K562 (cell line): ENCODE results near the gene ABCA7. TPM values are rescaled to one million over a fixed set of nuclear protein-coding genes. Genes with fewer than 3 reads are reported as not detected.

Experiments
- CBX3 ChIP-seq, 2 experiments: IDR thresholded peaks; 1 replicate in 1 of 2; 2 replicates in 1 of 2; pipeline ENCODE4 v1.6.1; 2012; ENCODE audit warnings: inconsistent platforms in 2 of 2, low read length in 2 of 2, borderline replicate concordance in 1 of 2, control low read depth in 1 of 2
- CEBPG ChIP-seq, 3 experiments: fragments of 200-800 bp in 1 of 3; sonication (Bioruptor generic) in 1 of 3; sonication (generic) in 1 of 3; formaldehyde crosslinking in 1 of 3; IDR thresholded peaks in 2 of 3; conservative IDR thresholded peaks in 1 of 3; 2 replicates each; pipeline versions ENCODE4 v1.6.1 to v1.8.0; 2016 to 2022; ENCODE audit warnings: missing compliant biosample characterization in 2 of 3, missing genetic modification characterization in 2 of 3, mild to moderate bottlenecking in 1 of 3, missing genetic modification reagents in 1 of 3
- CXXC5 ChIP-seq: fragments of 250-450 bp; sonication (Bioruptor Pico); IDR thresholded peaks from 2 replicates; pipeline ENCODE4 v1.8.0; 2022; ENCODE audit warnings: inconsistent platforms, mild to moderate bottlenecking, moderate library complexity
- HDAC2 ChIP-seq: fragments of 450-650 bp; IDR thresholded peaks from 2 replicates; pipeline ENCODE4 v1.6.1; 2016; ENCODE audit warnings: mild to moderate bottlenecking
- HDGF ChIP-seq: fragments of 450-650 bp; IDR thresholded peaks from 2 replicates; pipeline ENCODE4 v1.6.1; 2016
- KDM2B ChIP-seq: fragments of 250-450 bp; sonication (Bioruptor Pico); IDR thresholded peaks from 2 replicates; pipeline ENCODE4 v1.8.0; 2021; ENCODE audit warnings: mild to moderate bottlenecking, moderate library complexity
- KLF1 ChIP-seq: fragments of 450-650 bp; IDR thresholded peaks from 2 replicates; pipeline ENCODE4 v1.6.1; 2016; ENCODE audit warnings: missing genetic modification characterization, missing compliant biosample characterization
- PHB2 ChIP-seq: fragments of 450-650 bp; IDR thresholded peaks from 2 replicates; pipeline ENCODE4 v1.6.1; 2017; ENCODE audit warnings: low read depth
- PHTF2 ChIP-seq: fragments of 250-450 bp; sonication (Bioruptor Pico); IDR thresholded peaks from 2 replicates; pipeline ENCODE4 v1.5.0; 2021; ENCODE audit warnings: mild to moderate bottlenecking
- PTRF ChIP-seq: fragments of 450-650 bp; IDR thresholded peaks from 2 replicates; pipeline ENCODE4 v1.6.1; 2016; ENCODE audit warnings: mild to moderate bottlenecking, missing genetic modification characterization, missing compliant biosample characterization
- RAD51 ChIP-seq: fragments of 450-650 bp; IDR thresholded peaks from 2 replicates; pipeline ENCODE4 v1.7.1; 2016; ENCODE audit warnings: low read depth, mild to moderate bottlenecking, borderline replicate concordance
- RBM25 ChIP-seq: fragments of 200-400 bp; formaldehyde crosslinking; IDR thresholded peaks from 2 replicates; pipeline ENCODE4 v1.6.1; 2018; ENCODE audit warnings: low read length, low read depth, moderate library complexity; ENCODE audit not compliant: severe bottlenecking
- SMARCA5 ChIP-seq: fragments of 450-650 bp; IDR thresholded peaks from 2 replicates; pipeline ENCODE4 v1.6.1; 2016
- SUPT5H ChIP-seq: fragments of 450-650 bp; IDR thresholded peaks from 2 replicates; pipeline ENCODE4 v1.6.1; 2016
- TAF15 ChIP-seq: fragments of 200-400 bp; formaldehyde crosslinking; IDR thresholded peaks from 2 replicates; pipeline ENCODE4 v1.6.1; 2017; ENCODE audit warnings: mild to moderate bottlenecking, low read depth, low read length, moderate library complexity
- TRIM25 ChIP-seq: fragments of 450-650 bp; IDR thresholded peaks from 2 replicates; pipeline ENCODE4 v1.7.0; 2016; ENCODE audit warnings: borderline replicate concordance
- USF1 ChIP-seq: sonication (generic); formaldehyde crosslinking; IDR thresholded peaks from 2 replicates; pipeline ENCODE4 v1.9.0; 2022; ENCODE audit warnings: mild to moderate bottlenecking, missing genetic modification reagents
- ZFP30 ChIP-seq: fragments of 250-450 bp; sonication (Bioruptor Pico); IDR thresholded peaks from 2 replicates; pipeline ENCODE4 v1.8.0; 2022; ENCODE audit warnings: moderate library complexity, mild to moderate bottlenecking, inconsistent platforms, borderline replicate concordance
- polyA plus RNA-seq, 8 experiments: library from polyadenylated mRNA; depleted of rRNA in 4 of 8; stranded (reverse) in 5 of 8; unstranded in 3 of 8; fragments of >200 nt; fragmentation: Nextera tagmentation in 2 of 8; fragmentation: Illumina TruSeq in 1 of 8; extraction: Ambion mirVana in 2 of 8; extraction: Trizol in 1 of 8; gene quantifications; 2 replicates each; pipeline versions ENCODE4 v1.2.1 to v1.2.3, GENCODE V29; 2011 to 2014; ENCODE audit warnings: inconsistent platforms in 1 of 8, missing spikeins in 1 of 8
- total RNA-seq, 7 experiments: library from RNA; depleted of rRNA in 6 of 7; stranded (reverse); fragments of >200 nt in 6 of 7; fragmentation: Illumina TruSeq in 2 of 7; extraction: Trizol in 2 of 7; gene quantifications; 2 replicates each; pipeline versions ENCODE4 v1.2.1 to v1.2.3, GENCODE V29; 2011 to 2021; ENCODE audit warnings: low replicate concordance in 1 of 7
- TF ChIP-seq, protein P1 (sequence below): fragments of 450-650 bp; IDR thresholded peaks from 2 replicates; pipeline ENCODE4 v1.6.1; 2016; ENCODE audit warnings: antibody characterized with exemption
- TF ChIP-seq, protein P2 (sequence below), 2 experiments: fragments of 450-650 bp; IDR thresholded peaks; 2 replicates each; pipeline ENCODE4 v1.6.1; 2018; ENCODE audit warnings: mild to moderate bottlenecking in 2 of 2, low read depth in 1 of 2; ENCODE audit not compliant: partially characterized antibody in 2 of 2

ABCA7 gene
- total and polyA plus RNA-seq, 9 of the 15 experiments (the other 6 are each of a cell fraction or from before 2014, with no cell fraction given), result 2.3 to 96.1 (median 31.2) TPM

- no peak for TF ChIP-seq TRIM25
- peak; percentile 46; the same call in 1 of the 2 replicates for TF ChIP-seq SMARCA5
- TF ChIP-seq USF1 (CRISPR knock-in tag), result 0 out of 2 replicates have a peak, but pooled peaks have one; percentile 38
- peak; percentile 36 for TF ChIP-seq RBM25
- TF ChIP-seq RAD51, result 0 out of 2 replicates have a peak, but pooled peaks have one; percentile 30
- TF ChIP-seq TAF15, result no peak
- TF ChIP-seq CXXC5 (CRISPR knock-in tag), result no peak
- no peak for TF ChIP-seq KDM2B (CRISPR knock-in tag)
- TF ChIP-seq CBX3 (IDR thresholded peaks at IDR 0.05; ENCODE audit: borderline replicate concordance in 1 of 2, low read length in 2 of 2), result 0 out of 3 replicates have a peak, but pooled peaks of 1 of the 2 experiments have one; percentile 33
- TF ChIP-seq ZFP30 (CRISPR knock-in tag), result no peak
- TF ChIP-seq KLF1, result no peak
- TF ChIP-seq, protein P1, sequence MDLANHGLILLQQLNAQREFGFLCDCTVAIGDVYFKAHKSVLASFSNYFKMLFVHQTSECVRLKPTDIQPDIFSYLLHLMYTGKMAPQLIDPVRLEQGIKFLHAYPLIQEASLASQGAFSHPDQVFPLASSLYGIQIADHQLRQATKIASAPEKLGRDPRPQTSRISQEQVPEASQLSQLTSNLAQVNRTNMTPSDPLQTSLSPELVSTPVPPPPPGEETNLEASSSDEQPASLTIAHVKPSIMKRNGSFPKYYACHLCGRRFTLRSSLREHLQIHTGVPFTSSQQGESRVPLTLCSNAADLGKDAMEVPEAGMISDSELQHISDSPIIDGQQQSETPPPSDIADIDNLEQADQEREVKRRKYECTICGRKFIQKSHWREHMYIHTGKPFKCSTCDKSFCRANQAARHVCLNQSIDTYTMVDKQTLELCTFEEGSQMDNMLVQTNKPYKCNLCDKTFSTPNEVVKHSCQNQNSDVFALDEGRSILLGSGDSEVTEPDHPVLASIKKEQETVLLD, result no peak
- no peak for TF ChIP-seq PTRF (tag)
- no peak for TF ChIP-seq PHB2
- TF ChIP-seq PHTF2 (CRISPR knock-in tag), result no peak
- TF ChIP-seq, protein P2, sequence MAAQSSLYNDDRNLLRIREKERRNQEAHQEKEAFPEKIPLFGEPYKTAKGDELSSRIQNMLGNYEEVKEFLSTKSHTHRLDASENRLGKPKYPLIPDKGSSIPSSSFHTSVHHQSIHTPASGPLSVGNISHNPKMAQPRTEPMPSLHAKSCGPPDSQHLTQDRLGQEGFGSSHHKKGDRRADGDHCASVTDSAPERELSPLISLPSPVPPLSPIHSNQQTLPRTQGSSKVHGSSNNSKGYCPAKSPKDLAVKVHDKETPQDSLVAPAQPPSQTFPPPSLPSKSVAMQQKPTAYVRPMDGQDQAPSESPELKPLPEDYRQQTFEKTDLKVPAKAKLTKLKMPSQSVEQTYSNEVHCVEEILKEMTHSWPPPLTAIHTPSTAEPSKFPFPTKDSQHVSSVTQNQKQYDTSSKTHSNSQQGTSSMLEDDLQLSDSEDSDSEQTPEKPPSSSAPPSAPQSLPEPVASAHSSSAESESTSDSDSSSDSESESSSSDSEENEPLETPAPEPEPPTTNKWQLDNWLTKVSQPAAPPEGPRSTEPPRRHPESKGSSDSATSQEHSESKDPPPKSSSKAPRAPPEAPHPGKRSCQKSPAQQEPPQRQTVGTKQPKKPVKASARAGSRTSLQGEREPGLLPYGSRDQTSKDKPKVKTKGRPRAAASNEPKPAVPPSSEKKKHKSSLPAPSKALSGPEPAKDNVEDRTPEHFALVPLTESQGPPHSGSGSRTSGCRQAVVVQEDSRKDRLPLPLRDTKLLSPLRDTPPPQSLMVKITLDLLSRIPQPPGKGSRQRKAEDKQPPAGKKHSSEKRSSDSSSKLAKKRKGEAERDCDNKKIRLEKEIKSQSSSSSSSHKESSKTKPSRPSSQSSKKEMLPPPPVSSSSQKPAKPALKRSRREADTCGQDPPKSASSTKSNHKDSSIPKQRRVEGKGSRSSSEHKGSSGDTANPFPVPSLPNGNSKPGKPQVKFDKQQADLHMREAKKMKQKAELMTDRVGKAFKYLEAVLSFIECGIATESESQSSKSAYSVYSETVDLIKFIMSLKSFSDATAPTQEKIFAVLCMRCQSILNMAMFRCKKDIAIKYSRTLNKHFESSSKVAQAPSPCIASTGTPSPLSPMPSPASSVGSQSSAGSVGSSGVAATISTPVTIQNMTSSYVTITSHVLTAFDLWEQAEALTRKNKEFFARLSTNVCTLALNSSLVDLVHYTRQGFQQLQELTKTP (IDR thresholded peaks at IDR 0.05; ENCODE audit: low read depth in 1 of 2, partially characterized antibody in 2 of 2), result no peak
- 0 out of 2 replicates have a peak, but pooled peaks have one; percentile 20 for TF ChIP-seq CEBPG (CRISPR knock-in tag; IDR thresholded peaks at IDR 0.05)
- no peak for TF ChIP-seq CEBPG (tag; conservative IDR thresholded peaks at IDR 0.05 in 1 of 2, IDR thresholded peaks at IDR 0.05 in 1 of 2)
- peak; percentile 81 for TF ChIP-seq HDAC2
- TF ChIP-seq HDGF, result no peak
- no peak for TF ChIP-seq SUPT5H
Observed at GRCh38 chr19:1098177-1099051, 58.5 kb downstream of the ABCA7 start (continued).
